Thyroid gland (tissue), 4 donors: Measurements from ENCODE around the gene WNK1. TPM values are rescaled to one million over a fixed set of nuclear protein-coding genes. Genes with fewer than 3 reads are reported as not detected.
"Not testable (repeated sequence)": the region's sequence is repeated elsewhere in the genome, so short reads cannot be mapped to it uniquely, and the experiment has no call there.

Experiments used
- DNase-seq, 2 donors: peaks; one replicate each; pipeline ENCODE4 v3.0.0-alpha.2; 2019
- H3K27ac ChIP-seq, 3 donors: fragments of 200-600 bp; sonication (generic); 1 replicate in 2 of 3; 2 replicates in 1 of 3; pipeline ENCODE4 v1.5.1; 2016 to 2019; ENCODE audit warnings: mild to moderate bottlenecking in 1 of 3, moderate library complexity in 1 of 3
- H3K27me3 ChIP-seq: fragments of 200-600 bp; sonication (generic); one replicate; pipeline ENCODE4 v1.5.1; 2019
- H3K36me3 ChIP-seq, 2 donors: fragments of 200-600 bp; sonication (generic); one replicate each; pipeline ENCODE4 v1.5.1; 2016 to 2019
- H3K4me1 ChIP-seq, 2 donors: fragments of 200-600 bp; sonication (generic); one replicate each; pipeline ENCODE4 v1.5.1; 2017 to 2019
- H3K4me3 ChIP-seq, 3 donors: fragments of 200-600 bp; sonication (generic); replicated peaks in 1 of 3; 1 replicate in 2 of 3; 2 replicates in 1 of 3; pipeline ENCODE4 v1.5.1; 2016; ENCODE audit warnings: mild to moderate bottlenecking in 1 of 3
- H3K9me3 ChIP-seq: fragments of 200-600 bp; sonication (generic); one replicate; pipeline ENCODE4 v1.5.1; 2017
- CTCF ChIP-seq, 6 experiments: fragments of 200-600 bp in 3 of 6; fragments of 450-650 bp in 3 of 6; sonication (generic) in 3 of 6; IDR thresholded peaks; one replicate each; pipeline ENCODE4 v1.5.1; 2016 to 2019; ENCODE audit warnings: antibody characterized with exemption in 6 of 6, mild to moderate bottlenecking in 2 of 6, inconsistent platforms in 1 of 6, moderate library complexity in 1 of 6
- POLR2A ChIP-seq, 2 donors: fragments of 450-650 bp; IDR thresholded peaks; one replicate each; pipeline ENCODE4 v1.6.1; 2017; ENCODE audit warnings: antibody characterized with exemption in 2 of 2, mild to moderate bottlenecking in 2 of 2, moderate library complexity in 1 of 2
- WGBS, 2 donors: methylation state at CpG; one replicate each; pipeline ENCODE4 v1.1.5; 2017; 5-methylcytosine and 5-hydroxymethylcytosine counted together
- intact Hi-C: fragments of 100-400 bp; cut with DNase I; formaldehyde crosslinking; loops from one replicate; pipeline ENCODE4 v1.15.1; 2023
- total RNA-seq, 4 donors: library from RNA; depleted of rRNA; stranded (reverse); fragments of >200 nt; gene quantifications; one replicate each; pipeline ENCODE4 v1.2.3, GENCODE V29; 2016

The WNK1 gene
- total RNA-seq, 4 donors from 2014 or later, result 90.0 to 211 (median 109) TPM

GRCh38 chr12:772056-772697 is 19.8 kb downstream of the WNK1 start:
- no peak for TF ChIP-seq CTCF (IDR thresholded peaks at IDR 0.05)
- Histone ChIP-seq H3K4me3 (no peak overlapping the region), H3K27me3 (no peaks in the 10 kb centered on the region), H3K27ac (no peak overlapping the region), H3K4me1 (peaks cover 5 to 11% of the 10 kb centered on the region in 2 donors), H3K36me3 (no peaks in the 10 kb centered on the region), H3K9me3 (no peaks in the 10 kb centered on the region)
- 91% methylated on average over 5 of the region's 5 CpGs for WGBS, 2 donors
- no peak for DNase-seq
- intact Hi-C loops, result no loop called here

- WGBS, 2 donors, result 64 to 77% methylated on average over 3 of the region's 3 CpGs
- intact Hi-C loops, result no loop called here
- TF ChIP-seq CTCF (IDR thresholded peaks at IDR 0.05) (no peak), POLR2A (IDR thresholded peaks at IDR 0.05) (no peak)
- peaks cover 5 to 11% of the 10 kb centered on the region in 2 donors for H3K4me1 ChIP-seq
- H3K27ac ChIP-seq, result no peak overlapping the region
- no peak overlapping the region for H3K4me3 ChIP-seq
- H3K36me3 ChIP-seq, result no peaks in the 10 kb centered on the region
- no peaks in the 10 kb centered on the region for H3K9me3 ChIP-seq
- no peak for DNase-seq
- no peaks in the 10 kb centered on the region for H3K27me3 ChIP-seq
Observed at GRCh38 chr12:774051-774614, 21.8 kb downstream of the WNK1 start.

DNA sequence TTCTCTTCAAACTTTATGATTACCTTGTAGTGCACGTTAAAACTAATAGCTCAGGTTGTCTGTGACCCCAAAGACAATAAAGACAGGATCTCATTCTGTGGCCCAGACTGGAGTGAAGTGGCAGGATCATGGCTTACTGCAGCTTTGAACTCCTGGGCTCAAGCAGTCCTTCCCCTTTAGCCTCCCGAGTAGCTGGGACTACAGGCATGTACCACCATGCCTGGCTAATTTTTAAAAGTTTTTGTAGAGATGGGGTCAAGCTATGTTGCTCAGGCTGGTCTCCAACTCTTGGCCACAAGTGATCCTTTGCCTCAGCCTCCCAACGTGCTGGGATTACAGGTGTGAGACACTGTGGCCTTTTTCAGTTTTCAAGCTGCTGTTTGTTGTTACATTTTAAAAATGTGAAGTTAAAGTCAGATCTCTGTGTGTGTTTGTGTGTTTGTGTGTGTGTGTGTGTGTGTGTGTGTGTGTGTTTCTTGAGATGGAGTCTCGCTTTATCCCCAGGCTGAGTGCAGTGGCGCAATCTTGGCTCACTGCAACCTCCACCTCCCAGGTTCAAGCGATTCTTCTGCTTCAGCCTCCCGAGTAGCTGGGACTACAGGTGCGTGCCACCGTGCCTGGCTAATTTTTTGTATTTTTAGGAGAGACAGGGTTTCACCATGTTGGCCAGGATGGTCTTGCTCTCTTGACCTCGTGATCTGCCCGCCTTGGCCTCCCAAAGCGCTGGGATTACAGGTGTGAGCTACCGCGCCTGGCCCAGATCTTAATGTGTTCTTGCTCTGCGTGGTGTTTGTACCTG is 23.8 kb downstream of the WNK1 start:
- H3K36me3 ChIP-seq, DNase-seq, H3K27me3 ChIP-seq, H3K9me3 ChIP-seq, intact Hi-C loops, H3K4me3 ChIP-seq, H3K27ac ChIP-seq: not testable (repeated sequence)
- H3K4me1 ChIP-seq, result peaks cover 15 to 29% of the 10 kb centered on the region in 2 donors
- 89 to 92% methylated on average over 15 of the region's 15 CpGs for WGBS, 2 donors

GRCh38 chr12:776772-777373 is 24.5 kb downstream of the WNK1 start:
- H3K36me3 ChIP-seq, DNase-seq, H3K4me3 ChIP-seq, H3K27ac ChIP-seq, intact Hi-C loops, H3K27me3 ChIP-seq, H3K9me3 ChIP-seq: not testable (repeated sequence)
- peaks cover 15 to 29% of the 10 kb centered on the region in 2 donors for H3K4me1 ChIP-seq
- 94 to 97% methylated on average over 5 of the region's 5 CpGs for WGBS, 2 donors

DNA sequence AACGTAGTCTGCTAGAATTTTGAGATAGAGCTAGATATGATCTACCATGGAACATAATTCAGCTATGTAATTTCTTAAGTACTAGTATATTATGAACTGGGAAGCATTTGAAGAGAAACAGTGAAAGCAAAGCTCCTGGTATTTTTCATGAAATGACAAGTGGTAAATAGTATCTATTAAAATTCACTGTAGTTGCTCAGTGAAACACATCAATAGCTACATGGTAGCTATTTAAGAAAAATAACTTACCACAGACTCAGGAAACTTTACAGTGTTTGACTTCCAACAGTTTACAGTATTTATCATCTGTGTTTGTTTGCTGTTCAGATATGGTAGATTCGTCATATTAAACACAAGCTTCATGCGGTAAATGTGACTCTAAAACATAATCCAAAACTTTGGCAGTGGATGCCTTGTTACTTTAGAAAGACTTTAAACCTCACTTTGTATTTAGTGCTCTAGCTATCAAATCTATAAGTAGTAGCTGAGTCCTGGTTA is 25.2 kb downstream of the WNK1 start:
- Histone ChIP-seq H3K4me1 (peaks cover 15 to 29% of the 10 kb centered on the region in 2 donors), H3K27ac (no peak overlapping the region)
- WGBS, 2 donors, result 92 to 97% methylated on average over 3 of the region's 3 CpGs

More for the DNA sequence above, 25.2 kb downstream of the WNK1 start:
- intact Hi-C loops, result no loop called here
- Histone ChIP-seq H3K9me3 (no peaks in the 10 kb centered on the region), H3K4me3 (no peak overlapping the region), H3K36me3 (no peaks in the 10 kb centered on the region), H3K27me3 (no peaks in the 10 kb centered on the region)
- no peak for TF ChIP-seq POLR2A (IDR thresholded peaks at IDR 0.05)
- TF ChIP-seq CTCF (IDR thresholded peaks at IDR 0.05), result no peak
- DNase-seq, result no peak
